ENCODE results near the gene C3orf22. TPM values are rescaled to one million over a fixed set of nuclear protein-coding genes. Genes with fewer than 3 reads are reported as not detected.

C3orf22 gene
- total and polyA plus RNA-seq, 2 experiments from 2014 or later, result not detected

GRCh38 chr3:126567696-126568438 lies 9.1 kb upstream of the C3orf22 start:
- no peak overlapping the region for H3K27ac ChIP-seq
- no peaks in the 10 kb centered on the region for H3K36me3 ChIP-seq
- H3K4me3 ChIP-seq, result no peak overlapping the region
- no peaks in the 10 kb centered on the region for H3K4me1 ChIP-seq (ENCODE audit: low read depth)
- TF ChIP-seq CTCF (IDR thresholded peaks at IDR 0.05; ENCODE audit: low read depth, low read length), result no peak
- no peak for DNase-seq (ENCODE audit: low read depth in 1 of 2, low spot score in 1 of 2)
- H3K9me3 ChIP-seq (ENCODE audit: low read depth), result no peaks in the 10 kb centered on the region
- no peaks in the 10 kb centered on the region for H3K27me3 ChIP-seq

- H3K27ac ChIP-seq, result no peak overlapping the region
- no peak for TF ChIP-seq CTCF (IDR thresholded peaks at IDR 0.05; ENCODE audit: low read depth, low read length)
- H3K9me3 ChIP-seq (ENCODE audit: low read depth), result no peaks in the 10 kb centered on the region
- no peak overlapping the region for H3K4me3 ChIP-seq
- no peaks in the 10 kb centered on the region for H3K27me3 ChIP-seq
- no peaks in the 10 kb centered on the region for H3K4me1 ChIP-seq (ENCODE audit: low read depth)
- H3K36me3 ChIP-seq, result no peaks in the 10 kb centered on the region
- no peak for DNase-seq (ENCODE audit: low read depth in 1 of 2, low spot score in 1 of 2)
These were observed 4.1 kb upstream of the C3orf22 start for GRCh38 chr3:126562737-126563276.

- Histone ChIP-seq H3K4me1 (ENCODE audit: low read depth) (no peaks in the 10 kb centered on the region), H3K36me3 (no peaks in the 10 kb centered on the region), H3K4me3 (no peak overlapping the region), H3K27me3 (no peaks in the 10 kb centered on the region), H3K27ac (no peak overlapping the region), H3K9me3 (ENCODE audit: low read depth) (no peaks in the 10 kb centered on the region)
- no peak for DNase-seq (ENCODE audit: low read depth in 1 of 2, low spot score in 1 of 2)
- TF ChIP-seq CTCF (IDR thresholded peaks at IDR 0.05; ENCODE audit: low read depth, low read length), result no peak
These were observed 971 bp downstream of the C3orf22 start for GRCh38 chr3:126557761-126558160.

GRCh38 chr3:126557415-126557745 lies 1.4 kb downstream of the C3orf22 start:
- Histone ChIP-seq H3K27me3 (no peaks in the 10 kb centered on the region), H3K36me3 (no peaks in the 10 kb centered on the region), H3K27ac (no peak overlapping the region), H3K4me1 (ENCODE audit: low read depth) (no peaks in the 10 kb centered on the region), H3K9me3 (ENCODE audit: low read depth) (no peaks in the 10 kb centered on the region), H3K4me3 (no peak overlapping the region)
- TF ChIP-seq CTCF (IDR thresholded peaks at IDR 0.05; ENCODE audit: low read depth, low read length), result no peak
- DNase-seq (ENCODE audit: low read depth in 1 of 2, low spot score in 1 of 2), result no peak

- Histone ChIP-seq H3K27me3 (no peaks in the 10 kb centered on the region), H3K27ac (no peak overlapping the region), H3K36me3 (no peaks in the 10 kb centered on the region), H3K4me1 (ENCODE audit: low read depth) (no peaks in the 10 kb centered on the region), H3K4me3 (no peak overlapping the region), H3K9me3 (ENCODE audit: low read depth) (no peaks in the 10 kb centered on the region)
- no peak for TF ChIP-seq CTCF (IDR thresholded peaks at IDR 0.05; ENCODE audit: low read depth, low read length)
- no peak for DNase-seq (ENCODE audit: low read depth in 1 of 2, low spot score in 1 of 2)
These were observed 1.9 kb downstream of the C3orf22 start for GRCh38 chr3:126556637-126557414.

Measured in cardiac muscle cell (in vitro differentiated cells and primary cell).